SK-N-SH (cell line): ENCODE data around the gene NAV2. TPM values are rescaled to one million over a fixed set of nuclear protein-coding genes. Genes with fewer than 3 reads are reported as not detected.

Experiments
- CTCF ChIA-PET: fragments of 300-600, 350-600 bp; formaldehyde crosslinking; extraction: SDS; loops from one replicate; lab custom pipeline; 2021; lab: Yijun Ruan, JAX
- POLR2A ChIA-PET: fragments of 350-600 bp; sonication (Branson Sonifier 250); formaldehyde crosslinking; extraction: SDS; loops from one replicate; lab custom pipeline; 2020; ENCODE audit warnings: antibody characterized with exemption, inconsistent platforms; lab: Yijun Ruan, JAX
- DNase-seq: peaks from one replicate; pipeline ENCODE4 v3.0.0; 2012
- H2AFZ ChIP-seq: fragments of 200-600 bp; sonication (generic); 2 replicates; pipeline ENCODE4 v1.8.1; 2016; ENCODE audit warnings: antibody characterized with exemption, mild to moderate bottlenecking, low read depth
- H3F3A ChIP-seq: fragments of 200-600 bp; sonication (generic); replicated peaks from 2 replicates; pipeline ENCODE3; 2016; ENCODE audit warnings: antibody characterized with exemption, mild to moderate bottlenecking; ENCODE audit not compliant: insufficient read depth
- H3K27ac ChIP-seq, 2 experiments: fragments of 200-500 bp in 1 of 2; fragments of 200-600 bp in 1 of 2; sonication (Bioruptor generic) in 1 of 2; sonication (generic), shearing (Covaris generic) in 1 of 2; 2 replicates each; pipeline versions ENCODE4 v1.5.1 to v1.6.1; 2014 to 2016; ENCODE audit warnings: low read depth in 2 of 2, inconsistent platforms in 1 of 2, low read length in 1 of 2, mild to moderate bottlenecking in 1 of 2, mixed read lengths in 1 of 2
- H3K27me3 ChIP-seq: fragments of 200-600 bp; sonication (generic), shearing (Covaris generic); 2 replicates; pipeline ENCODE4 v1.6.1; 2016; ENCODE audit warnings: mixed run types; ENCODE audit not compliant: insufficient read depth
- H3K36me3 ChIP-seq, 2 experiments: fragments of 200-500 bp in 1 of 2; fragments of 200-600 bp in 1 of 2; sonication (Bioruptor generic) in 1 of 2; sonication (generic) in 1 of 2; replicated peaks in 1 of 2; 2 replicates each; pipeline versions ENCODE3 to v1.5.1; 2014 to 2016; ENCODE audit warnings: low read length in 1 of 2, mild to moderate bottlenecking in 1 of 2; ENCODE audit not compliant: insufficient read depth in 2 of 2, control insufficient read depth in 1 of 2
- H3K4me1 ChIP-seq, 2 experiments: fragments of 200-500 bp in 1 of 2; fragments of 200-600 bp in 1 of 2; sonication (Bioruptor generic) in 1 of 2; sonication (generic), shearing (Covaris generic) in 1 of 2; 2 replicates each; pipeline versions ENCODE4 v1.5.1 to v1.6.1; 2014 to 2016; ENCODE audit warnings: low read depth in 1 of 2, low read length in 1 of 2, mixed run types in 1 of 2; ENCODE audit not compliant: insufficient read depth in 2 of 2, control insufficient read depth in 1 of 2
- H3K4me2 ChIP-seq: fragments of 200-600 bp; sonication (generic), shearing (Covaris generic); 2 replicates; pipeline ENCODE4 v1.6.1; 2017; ENCODE audit warnings: mixed run types
- H3K4me3 ChIP-seq, 2 experiments: fragments of 200-500 bp in 1 of 2; fragments of 200-600 bp in 1 of 2; sonication (Bioruptor generic) in 1 of 2; sonication (generic), shearing (Covaris generic) in 1 of 2; 2 replicates each; pipeline versions ENCODE4 v1.5.1 to v1.8.1; 2014 to 2016; ENCODE audit warnings: low read depth in 2 of 2, inconsistent platforms in 1 of 2, low read length in 1 of 2, mild to moderate bottlenecking in 1 of 2, mixed read lengths in 1 of 2, moderate library complexity in 1 of 2
- H3K79me2 ChIP-seq: fragments of 200-600 bp; sonication (generic); 2 replicates; pipeline ENCODE4 v1.8.1; 2017; ENCODE audit warnings: mild to moderate bottlenecking; ENCODE audit not compliant: insufficient read depth
- H3K9ac ChIP-seq: fragments of 200-600 bp; sonication (generic); 2 replicates; pipeline ENCODE4 v1.6.1; 2017; ENCODE audit warnings: mixed run types
- H3K9me2 ChIP-seq: fragments of 200-600 bp; sonication (generic); 2 replicates; pipeline ENCODE4 v1.6.1; 2017; ENCODE audit warnings: mixed run types
- H3K9me3 ChIP-seq: fragments of 200-600 bp; sonication (generic); 2 replicates; pipeline ENCODE4 v1.6.1; 2017; ENCODE audit warnings: mixed run types, mild to moderate bottlenecking, moderate library complexity
- H4K20me1 ChIP-seq: fragments of 200-600 bp; sonication (generic); 2 replicates; pipeline ENCODE4 v1.6.1; 2017; ENCODE audit warnings: mild to moderate bottlenecking, mixed run types; ENCODE audit not compliant: insufficient read depth
- ELF1 ChIP-seq: IDR thresholded peaks from 2 replicates; pipeline ENCODE4 v1.4.0; 2012
- FOXJ3 ChIP-seq: sonication (generic); formaldehyde crosslinking; IDR thresholded peaks from 2 replicates; pipeline ENCODE4 v1.5.1; 2020; ENCODE audit warnings: mild to moderate bottlenecking, missing genetic modification reagents
- GABPA ChIP-seq: IDR thresholded peaks from 2 replicates; pipeline ENCODE4 v1.4.0; 2012; ENCODE audit warnings: low read depth, mild to moderate bottlenecking
- RCOR1 ChIP-seq: fragments of 150-350 bp; IDR thresholded peaks from 2 replicates; pipeline ENCODE4 v1.6.1; 2017; ENCODE audit warnings: antibody characterized with exemption, low read length
- TCF12 ChIP-seq: IDR thresholded peaks from 2 replicates; pipeline ENCODE4 v1.4.0; 2012
- TEAD4 ChIP-seq: IDR thresholded peaks from 2 replicates; pipeline ENCODE4 v1.4.0; 2012; ENCODE audit warnings: mild to moderate bottlenecking, borderline replicate concordance; ENCODE audit not compliant: insufficient read depth
- USF2 ChIP-seq: fragments of 150-350 bp; IDR thresholded peaks from 2 replicates; pipeline ENCODE4 v1.6.1; 2017; ENCODE audit warnings: antibody characterized with exemption, low read length, low read depth, borderline replicate concordance
- YY1 ChIP-seq: IDR thresholded peaks from 2 replicates; pipeline ENCODE4 v1.4.0; 2012; ENCODE audit warnings: low read depth, mild to moderate bottlenecking
- ZBTB33 ChIP-seq: IDR thresholded peaks from 2 replicates; pipeline ENCODE4 v1.4.0; 2012; ENCODE audit warnings: low read depth, borderline replicate concordance
- WGBS: methylation state at CpG from one replicate; pipeline ENCODE4 v1.1.6; 2017; ENCODE audit warnings: low lambda C conversion rate; 5-methylcytosine and 5-hydroxymethylcytosine counted together
- polyA plus RNA-seq, 3 experiments: library from polyadenylated mRNA; depleted of rRNA; stranded (reverse); fragments of >200 nt; gene quantifications; 2 replicates each; pipeline ENCODE4 v1.2.3, GENCODE V29; 2012
- TF ChIP-seq, protein P1 (sequence below): fragments of 200-600 bp; sonication (generic); IDR thresholded peaks from 2 replicates; pipeline ENCODE4 v1.6.1; 2017; ENCODE audit warnings: antibody characterized with exemption, mild to moderate bottlenecking, moderate library complexity
- TF ChIP-seq, protein P2 (sequence below): IDR thresholded peaks from 2 replicates; pipeline ENCODE4; 2012
- TF ChIP-seq, protein P3 (sequence below): IDR thresholded peaks from 2 replicates; pipeline ENCODE4 v1.6.1; 2012; ENCODE audit warnings: mild to moderate bottlenecking, low read depth, low read length, moderate library complexity

Gene NAV2
- polyA plus RNA-seq, 1 of the 3 experiments (the other 2 are of a cell fraction) = 26.2 TPM

DNA sequence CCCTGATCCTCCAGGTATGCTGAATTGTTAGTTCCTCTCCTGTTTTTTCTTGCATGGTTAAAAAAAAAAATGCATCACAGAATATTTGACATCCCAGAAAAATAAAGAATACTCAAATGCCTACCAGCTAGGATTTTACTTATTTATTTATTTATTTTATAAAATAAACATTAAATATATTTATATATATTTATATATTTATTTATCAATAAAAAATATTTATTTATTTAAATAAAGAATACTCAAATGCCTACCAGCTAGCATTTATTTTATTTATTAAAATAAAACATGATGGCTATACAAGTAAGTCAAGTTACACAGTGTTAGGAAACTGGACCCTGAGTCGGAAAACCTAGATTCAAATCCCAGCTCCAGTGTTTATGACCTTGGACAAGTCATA, 164.1 kb downstream of the NAV2 start:
- H3K27ac ChIP-seq = no peak overlapping the region
- peaks cover 0 to 28% of the 10 kb centered on the region in 2 experiments; a peak in 1 of 4 replicates for H3K4me1 ChIP-seq
- H3K4me2 ChIP-seq = no peak overlapping the region
- H3K9me2 ChIP-seq = no peaks in the 10 kb centered on the region
- H3K4me3 ChIP-seq = no peak overlapping the region
- H4K20me1 ChIP-seq = peaks cover 42% of the 10 kb centered on the region
- CTCF ChIA-PET = interaction anchor here (1.0 to 1.4 kb wide), 3 partner anchors 8 to 313 kb away, joined by 3 read pairs; no protein-coding TSS in a partner anchor
- no peak overlapping the region for H2AFZ ChIP-seq
- no peak overlapping the region for H3K9ac ChIP-seq
- no peak for TF ChIP-seq ZBTB33
- no peak for TF ChIP-seq USF2
- TF ChIP-seq GABPA = no peak
- TF ChIP-seq YY1 = no peak
- TF ChIP-seq, protein P1, sequence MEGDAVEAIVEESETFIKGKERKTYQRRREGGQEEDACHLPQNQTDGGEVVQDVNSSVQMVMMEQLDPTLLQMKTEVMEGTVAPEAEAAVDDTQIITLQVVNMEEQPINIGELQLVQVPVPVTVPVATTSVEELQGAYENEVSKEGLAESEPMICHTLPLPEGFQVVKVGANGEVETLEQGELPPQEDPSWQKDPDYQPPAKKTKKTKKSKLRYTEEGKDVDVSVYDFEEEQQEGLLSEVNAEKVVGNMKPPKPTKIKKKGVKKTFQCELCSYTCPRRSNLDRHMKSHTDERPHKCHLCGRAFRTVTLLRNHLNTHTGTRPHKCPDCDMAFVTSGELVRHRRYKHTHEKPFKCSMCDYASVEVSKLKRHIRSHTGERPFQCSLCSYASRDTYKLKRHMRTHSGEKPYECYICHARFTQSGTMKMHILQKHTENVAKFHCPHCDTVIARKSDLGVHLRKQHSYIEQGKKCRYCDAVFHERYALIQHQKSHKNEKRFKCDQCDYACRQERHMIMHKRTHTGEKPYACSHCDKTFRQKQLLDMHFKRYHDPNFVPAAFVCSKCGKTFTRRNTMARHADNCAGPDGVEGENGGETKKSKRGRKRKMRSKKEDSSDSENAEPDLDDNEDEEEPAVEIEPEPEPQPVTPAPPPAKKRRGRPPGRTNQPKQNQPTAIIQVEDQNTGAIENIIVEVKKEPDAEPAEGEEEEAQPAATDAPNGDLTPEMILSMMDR = no peak
- no peak for TF ChIP-seq TCF12
- TF ChIP-seq TEAD4 = no peak
- TF ChIP-seq FOXJ3 (CRISPR knock-in tag) = no peak
- TF ChIP-seq, all 33 proteins: peak for 0
- 97% methylated on average over 1 of the region's 1 CpG for WGBS
- H3K9me3 ChIP-seq = no peaks in the 10 kb centered on the region
- H3K79me2 ChIP-seq = peaks cover 63% of the 10 kb centered on the region
- H3K36me3 ChIP-seq = peaks cover 56 to 58% of the 10 kb centered on the region in 2 experiments
- POLR2A ChIA-PET = no interaction called here
- H3F3A ChIP-seq = peaks cover 6% of the 10 kb centered on the region
- no peak for DNase-seq
- H3K27me3 ChIP-seq = no peaks in the 10 kb centered on the region

GRCh38 chr11:19878520-19878919, 165.9 kb downstream of the NAV2 start:
- no peak for DNase-seq
- H3K79me2 ChIP-seq = peaks cover 55% of the 10 kb centered on the region; the same call in 1 of the 2 replicates
- H3F3A ChIP-seq = peaks cover 8% of the 10 kb centered on the region
- no peaks in the 10 kb centered on the region for H3K9me2 ChIP-seq
- H3K4me3 ChIP-seq = no peak overlapping the region
- ChIA-PET CTCF (interaction anchor here (0.9 kb wide), 1 partner anchor 25 kb away, joined by 3 read pairs; no protein-coding TSS in a partner anchor), POLR2A (no interaction called here)
- H3K27ac ChIP-seq = no peak overlapping the region; a peak in 1 of 4 replicates
- H4K20me1 ChIP-seq = peaks cover 30% of the 10 kb centered on the region
- H2AFZ ChIP-seq = no peak overlapping the region
- H3K4me1 ChIP-seq = peaks cover 0 to 18% of the 10 kb centered on the region in 2 experiments; a peak in 1 of 4 replicates
- 84% methylated on average over 6 of the region's 6 CpGs for WGBS
- H3K4me2 ChIP-seq = no peak overlapping the region
- no peaks in the 10 kb centered on the region for H3K9me3 ChIP-seq
- H3K36me3 ChIP-seq = peaks cover 63 to 68% of the 10 kb centered on the region in 2 experiments
- H3K9ac ChIP-seq = no peak overlapping the region
- H3K27me3 ChIP-seq = no peaks in the 10 kb centered on the region
- TF ChIP-seq, protein P2, sequence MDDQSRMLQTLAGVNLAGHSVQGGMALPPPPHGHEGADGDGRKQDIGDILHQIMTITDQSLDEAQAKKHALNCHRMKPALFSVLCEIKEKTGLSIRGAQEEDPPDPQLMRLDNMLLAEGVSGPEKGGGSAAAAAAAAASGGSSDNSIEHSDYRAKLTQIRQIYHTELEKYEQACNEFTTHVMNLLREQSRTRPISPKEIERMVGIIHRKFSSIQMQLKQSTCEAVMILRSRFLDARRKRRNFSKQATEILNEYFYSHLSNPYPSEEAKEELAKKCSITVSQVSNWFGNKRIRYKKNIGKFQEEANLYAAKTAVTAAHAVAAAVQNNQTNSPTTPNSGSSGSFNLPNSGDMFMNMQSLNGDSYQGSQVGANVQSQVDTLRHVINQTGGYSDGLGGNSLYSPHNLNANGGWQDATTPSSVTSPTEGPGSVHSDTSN = no peak
- TF ChIP-seq GABPA (no peak), RCOR1 (no peak), ELF1 (no peak), TEAD4 (no peak), USF2 (no peak)
- TF ChIP-seq, protein P3, sequence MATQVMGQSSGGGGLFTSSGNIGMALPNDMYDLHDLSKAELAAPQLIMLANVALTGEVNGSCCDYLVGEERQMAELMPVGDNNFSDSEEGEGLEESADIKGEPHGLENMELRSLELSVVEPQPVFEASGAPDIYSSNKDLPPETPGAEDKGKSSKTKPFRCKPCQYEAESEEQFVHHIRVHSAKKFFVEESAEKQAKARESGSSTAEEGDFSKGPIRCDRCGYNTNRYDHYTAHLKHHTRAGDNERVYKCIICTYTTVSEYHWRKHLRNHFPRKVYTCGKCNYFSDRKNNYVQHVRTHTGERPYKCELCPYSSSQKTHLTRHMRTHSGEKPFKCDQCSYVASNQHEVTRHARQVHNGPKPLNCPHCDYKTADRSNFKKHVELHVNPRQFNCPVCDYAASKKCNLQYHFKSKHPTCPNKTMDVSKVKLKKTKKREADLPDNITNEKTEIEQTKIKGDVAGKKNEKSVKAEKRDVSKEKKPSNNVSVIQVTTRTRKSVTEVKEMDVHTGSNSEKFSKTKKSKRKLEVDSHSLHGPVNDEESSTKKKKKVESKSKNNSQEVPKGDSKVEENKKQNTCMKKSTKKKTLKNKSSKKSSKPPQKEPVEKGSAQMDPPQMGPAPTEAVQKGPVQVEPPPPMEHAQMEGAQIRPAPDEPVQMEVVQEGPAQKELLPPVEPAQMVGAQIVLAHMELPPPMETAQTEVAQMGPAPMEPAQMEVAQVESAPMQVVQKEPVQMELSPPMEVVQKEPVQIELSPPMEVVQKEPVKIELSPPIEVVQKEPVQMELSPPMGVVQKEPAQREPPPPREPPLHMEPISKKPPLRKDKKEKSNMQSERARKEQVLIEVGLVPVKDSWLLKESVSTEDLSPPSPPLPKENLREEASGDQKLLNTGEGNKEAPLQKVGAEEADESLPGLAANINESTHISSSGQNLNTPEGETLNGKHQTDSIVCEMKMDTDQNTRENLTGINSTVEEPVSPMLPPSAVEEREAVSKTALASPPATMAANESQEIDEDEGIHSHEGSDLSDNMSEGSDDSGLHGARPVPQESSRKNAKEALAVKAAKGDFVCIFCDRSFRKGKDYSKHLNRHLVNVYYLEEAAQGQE = no peak
- TF ChIP-seq, protein P1 = no peak
